ENCODE measurements around the gene FIZ1.
A peak's percentile ranks its signal among the peaks of the same experiment; 100 is the strongest.

Gene FIZ1

GRCh38 chr19:55598719-55599467, 424 bp downstream of the FIZ1 start:
- Histone ChIP-seq H3K36me3 (ENCODE audit: control insufficient read depth, low read depth, low read length) (peaks cover 15% of the 10 kb centered on the region), H3K27ac (ENCODE audit: low read length) (peak overlapping the region; percentile 78), H3K4me1 (ENCODE audit: control insufficient read depth, low read depth, low read length) (peaks cover 9% of the 10 kb centered on the region), H3K27me3 (ENCODE audit: control insufficient read depth, insufficient read depth, low read length) (no peaks in the 10 kb centered on the region), H3K9ac (ENCODE audit: low read length) (peak overlapping the region; percentile 100), H3K9me3 (ENCODE audit: control insufficient read depth, low read depth, low read length) (no peaks in the 10 kb centered on the region), H3K4me3 (ENCODE audit: low read length) (peak overlapping the region; percentile 97)

- no peak overlapping the region for H3K9ac ChIP-seq (ENCODE audit: low read length)
- H3K9me3 ChIP-seq (ENCODE audit: control insufficient read depth, low read depth, low read length), result no peaks in the 10 kb centered on the region
- peaks cover 19% of the 10 kb centered on the region for H3K36me3 ChIP-seq (ENCODE audit: control insufficient read depth, low read depth, low read length)
- H3K27ac ChIP-seq (ENCODE audit: low read length), result no peak overlapping the region
- peaks cover 9% of the 10 kb centered on the region for H3K4me1 ChIP-seq (ENCODE audit: control insufficient read depth, low read depth, low read length)
- no peaks in the 10 kb centered on the region for H3K27me3 ChIP-seq (ENCODE audit: control insufficient read depth, insufficient read depth, low read length)
- peak overlapping the region; percentile 40 for H3K4me3 ChIP-seq (ENCODE audit: low read length)
Observed at GRCh38 chr19:55598034-55598433, 1.3 kb downstream of the FIZ1 start.

GRCh38 chr19:55597501-55597921, 1.8 kb downstream of the FIZ1 start:
- peaks cover 19% of the 10 kb centered on the region for H3K36me3 ChIP-seq (ENCODE audit: control insufficient read depth, low read depth, low read length)

GRCh38 chr19:55596304-55596703, 3.0 kb downstream of the FIZ1 start:
- no peaks in the 10 kb centered on the region for H3K27me3 ChIP-seq (ENCODE audit: control insufficient read depth, insufficient read depth, low read length)
- no peak overlapping the region for H3K4me3 ChIP-seq (ENCODE audit: low read length)
- H3K4me1 ChIP-seq (ENCODE audit: control insufficient read depth, low read depth, low read length), result peaks cover 9% of the 10 kb centered on the region
- H3K9ac ChIP-seq (ENCODE audit: low read length), result no peak overlapping the region
- H3K9me3 ChIP-seq (ENCODE audit: control insufficient read depth, low read depth, low read length), result no peaks in the 10 kb centered on the region
- H3K36me3 ChIP-seq (ENCODE audit: control insufficient read depth, low read depth, low read length), result peaks cover 23% of the 10 kb centered on the region
- H3K27ac ChIP-seq (ENCODE audit: low read length), result no peak overlapping the region

More at GRCh38 chr19:55597501-55597921, 1.8 kb downstream of the FIZ1 start:
- H3K27me3 ChIP-seq (ENCODE audit: control insufficient read depth, insufficient read depth, low read length), result no peaks in the 10 kb centered on the region
- no peaks in the 10 kb centered on the region for H3K9me3 ChIP-seq (ENCODE audit: control insufficient read depth, low read depth, low read length)
- H3K9ac ChIP-seq (ENCODE audit: low read length), result no peak overlapping the region
- no peak overlapping the region for H3K4me3 ChIP-seq (ENCODE audit: low read length)
- H3K4me1 ChIP-seq (ENCODE audit: control insufficient read depth, low read depth, low read length), result peaks cover 9% of the 10 kb centered on the region
- no peak overlapping the region for H3K27ac ChIP-seq (ENCODE audit: low read length)

GRCh38 chr19:55594996-55595545, 4.2 kb downstream of the FIZ1 start:
- Histone ChIP-seq H3K27ac (ENCODE audit: low read length) (no peak overlapping the region), H3K4me3 (ENCODE audit: low read length) (no peak overlapping the region), H3K36me3 (ENCODE audit: control insufficient read depth, low read depth, low read length) (peaks cover 23% of the 10 kb centered on the region), H3K9ac (ENCODE audit: low read length) (no peak overlapping the region), H3K27me3 (ENCODE audit: control insufficient read depth, insufficient read depth, low read length) (no peaks in the 10 kb centered on the region), H3K9me3 (ENCODE audit: control insufficient read depth, low read depth, low read length) (no peaks in the 10 kb centered on the region), H3K4me1 (ENCODE audit: control insufficient read depth, low read depth, low read length) (peaks cover 12% of the 10 kb centered on the region)

GRCh38 chr19:55593096-55593772, 6.1 kb downstream of the FIZ1 start:
- no peak overlapping the region for H3K4me3 ChIP-seq (ENCODE audit: low read length)

GRCh38 chr19:55592391-55593090, 6.8 kb downstream of the FIZ1 start:
- H3K4me1 ChIP-seq (ENCODE audit: control insufficient read depth, low read depth, low read length), result peaks cover 8% of the 10 kb centered on the region
- H3K9me3 ChIP-seq (ENCODE audit: control insufficient read depth, low read depth, low read length), result no peaks in the 10 kb centered on the region
- peaks cover 23% of the 10 kb centered on the region for H3K36me3 ChIP-seq (ENCODE audit: control insufficient read depth, low read depth, low read length)
- no peak overlapping the region for H3K4me3 ChIP-seq (ENCODE audit: low read length)
- no peaks in the 10 kb centered on the region for H3K27me3 ChIP-seq (ENCODE audit: control insufficient read depth, insufficient read depth, low read length)
- H3K9ac ChIP-seq (ENCODE audit: low read length), result no peak overlapping the region
- H3K27ac ChIP-seq (ENCODE audit: low read length), result no peak overlapping the region

More at GRCh38 chr19:55593096-55593772, 6.1 kb downstream of the FIZ1 start:
- no peaks in the 10 kb centered on the region for H3K9me3 ChIP-seq (ENCODE audit: control insufficient read depth, low read depth, low read length)
- no peaks in the 10 kb centered on the region for H3K27me3 ChIP-seq (ENCODE audit: control insufficient read depth, insufficient read depth, low read length)
- H3K36me3 ChIP-seq (ENCODE audit: control insufficient read depth, low read depth, low read length), result peaks cover 23% of the 10 kb centered on the region
- H3K9ac ChIP-seq (ENCODE audit: low read length), result no peak overlapping the region
- H3K4me1 ChIP-seq (ENCODE audit: control insufficient read depth, low read depth, low read length), result peaks cover 13% of the 10 kb centered on the region
- no peak overlapping the region for H3K27ac ChIP-seq (ENCODE audit: low read length)

- Histone ChIP-seq H3K4me3 (ENCODE audit: low read length) (no peak overlapping the region), H3K36me3 (ENCODE audit: control insufficient read depth, low read depth, low read length) (peaks cover 23% of the 10 kb centered on the region), H3K27me3 (ENCODE audit: control insufficient read depth, insufficient read depth, low read length) (no peaks in the 10 kb centered on the region), H3K27ac (ENCODE audit: low read length) (no peak overlapping the region), H3K9ac (ENCODE audit: low read length) (no peak overlapping the region), H3K4me1 (ENCODE audit: control insufficient read depth, low read depth, low read length) (peaks cover 8% of the 10 kb centered on the region), H3K9me3 (ENCODE audit: control insufficient read depth, low read depth, low read length) (no peaks in the 10 kb centered on the region)
Observed at GRCh38 chr19:55591555-55591954, 7.8 kb downstream of the FIZ1 start.

GRCh38 chr19:55590617-55591016, 8.7 kb downstream of the FIZ1 start:
- H3K36me3 ChIP-seq (ENCODE audit: control insufficient read depth, low read depth, low read length), result peaks cover 14% of the 10 kb centered on the region
- no peak overlapping the region for H3K27ac ChIP-seq (ENCODE audit: low read length)
- H3K4me1 ChIP-seq (ENCODE audit: control insufficient read depth, low read depth, low read length), result peaks cover 10% of the 10 kb centered on the region
- H3K4me3 ChIP-seq (ENCODE audit: low read length), result no peak overlapping the region
- H3K9ac ChIP-seq (ENCODE audit: low read length), result no peak overlapping the region
- no peaks in the 10 kb centered on the region for H3K9me3 ChIP-seq (ENCODE audit: control insufficient read depth, low read depth, low read length)
- H3K27me3 ChIP-seq (ENCODE audit: control insufficient read depth, insufficient read depth, low read length), result no peaks in the 10 kb centered on the region

GRCh38 chr19:55590109-55590508, 9.2 kb downstream of the FIZ1 start:
- no peak overlapping the region for H3K9ac ChIP-seq (ENCODE audit: low read length)
- peaks cover 14% of the 10 kb centered on the region for H3K4me1 ChIP-seq (ENCODE audit: control insufficient read depth, low read depth, low read length)
- H3K27me3 ChIP-seq (ENCODE audit: control insufficient read depth, insufficient read depth, low read length), result no peaks in the 10 kb centered on the region
- H3K36me3 ChIP-seq (ENCODE audit: control insufficient read depth, low read depth, low read length), result peaks cover 11% of the 10 kb centered on the region
- H3K4me3 ChIP-seq (ENCODE audit: low read length), result no peak overlapping the region
- no peak overlapping the region for H3K27ac ChIP-seq (ENCODE audit: low read length)
- no peaks in the 10 kb centered on the region for H3K9me3 ChIP-seq (ENCODE audit: control insufficient read depth, low read depth, low read length)

GRCh38 chr19:55588738-55589137, 10.6 kb downstream of the FIZ1 start:
- Histone ChIP-seq H3K36me3 (ENCODE audit: control insufficient read depth, low read depth, low read length) (peaks cover 6% of the 10 kb centered on the region), H3K4me1 (ENCODE audit: control insufficient read depth, low read depth, low read length) (peaks cover 14% of the 10 kb centered on the region), H3K9ac (ENCODE audit: low read length) (no peak overlapping the region), H3K9me3 (ENCODE audit: control insufficient read depth, low read depth, low read length) (no peaks in the 10 kb centered on the region), H3K27ac (ENCODE audit: low read length) (no peak overlapping the region), H3K27me3 (ENCODE audit: control insufficient read depth, insufficient read depth, low read length) (no peaks in the 10 kb centered on the region), H3K4me3 (ENCODE audit: low read length) (no peak overlapping the region)
